GM08714 (cell line): ENCODE results near the gene TXN2.
"Not testable (repeated sequence)": the region's sequence is repeated elsewhere in the genome, so short reads cannot be mapped to it uniquely, and the experiment has no call there.

Experiments
- H3K4me3 ChIP-seq: fragments of 200-500 bp; sonication (Bioruptor generic); 2 replicates; pipeline ENCODE4 v1.5.1; 2014; ENCODE audit warnings: mild to moderate bottlenecking, low read length, inconsistent platforms
- ZNF274 ChIP-seq: IDR thresholded peaks from 2 replicates; pipeline ENCODE4 v1.6.1; 2012; ENCODE audit warnings: mild to moderate bottlenecking, low read depth, low read length

TXN2 gene

GRCh38 chr22:36439481-36440271, 41.8 kb downstream of the TXN2 start:
- TF ChIP-seq ZNF274, result no peak
- H3K4me3 ChIP-seq, result no peak overlapping the region

DNA sequence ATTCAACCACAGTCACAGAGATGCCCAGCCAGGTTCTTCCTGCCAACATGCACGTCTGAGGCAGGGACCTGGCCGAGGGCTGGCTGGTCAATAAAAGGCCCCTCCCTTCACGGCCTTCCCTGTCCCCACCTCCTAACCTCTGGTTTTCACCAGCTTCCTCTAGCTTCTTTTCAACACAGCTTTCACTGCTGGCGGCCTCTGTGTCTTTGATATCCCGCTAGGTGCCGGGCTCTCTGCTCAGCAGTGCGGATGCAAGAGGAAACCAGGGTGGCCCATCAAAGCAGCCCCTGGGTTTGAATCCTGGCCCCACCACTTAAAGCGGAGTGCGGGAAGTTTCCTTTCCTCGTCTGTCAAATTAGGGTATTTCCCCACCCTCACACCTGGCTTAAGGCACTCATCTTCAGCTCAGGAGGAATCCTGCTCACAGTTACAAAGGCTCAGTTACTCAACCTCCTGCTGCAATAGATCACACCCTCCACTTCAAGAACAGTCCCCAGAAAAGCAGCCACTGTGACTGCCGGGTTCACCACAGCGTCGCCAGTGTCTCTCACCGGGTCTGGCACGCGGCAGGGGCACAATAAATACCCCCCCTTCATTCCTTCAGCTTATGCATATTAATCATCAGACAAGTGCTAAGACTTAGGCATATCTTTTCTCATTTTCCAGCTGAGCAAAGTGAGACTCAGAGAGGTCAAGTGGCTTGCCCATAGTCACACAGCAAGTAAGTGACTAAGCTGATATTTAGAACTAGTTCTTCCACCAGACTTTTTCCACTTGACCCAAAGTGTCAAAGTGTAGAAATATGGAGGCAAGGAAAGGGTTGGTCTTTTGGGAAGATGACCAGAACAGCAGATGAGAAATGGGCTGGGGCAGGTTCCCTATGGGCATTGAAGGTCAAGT, 45.7 kb downstream of the TXN2 start:
- H3K4me3 ChIP-seq, result no peak overlapping the region; the same call in 1 of the 2 replicates
- TF ChIP-seq ZNF274, result no peak

GRCh38 chr22:36433318-36434231, 47.9 kb downstream of the TXN2 start:
- TF ChIP-seq ZNF274, result no peak
- no peak overlapping the region for H3K4me3 ChIP-seq

DNA sequence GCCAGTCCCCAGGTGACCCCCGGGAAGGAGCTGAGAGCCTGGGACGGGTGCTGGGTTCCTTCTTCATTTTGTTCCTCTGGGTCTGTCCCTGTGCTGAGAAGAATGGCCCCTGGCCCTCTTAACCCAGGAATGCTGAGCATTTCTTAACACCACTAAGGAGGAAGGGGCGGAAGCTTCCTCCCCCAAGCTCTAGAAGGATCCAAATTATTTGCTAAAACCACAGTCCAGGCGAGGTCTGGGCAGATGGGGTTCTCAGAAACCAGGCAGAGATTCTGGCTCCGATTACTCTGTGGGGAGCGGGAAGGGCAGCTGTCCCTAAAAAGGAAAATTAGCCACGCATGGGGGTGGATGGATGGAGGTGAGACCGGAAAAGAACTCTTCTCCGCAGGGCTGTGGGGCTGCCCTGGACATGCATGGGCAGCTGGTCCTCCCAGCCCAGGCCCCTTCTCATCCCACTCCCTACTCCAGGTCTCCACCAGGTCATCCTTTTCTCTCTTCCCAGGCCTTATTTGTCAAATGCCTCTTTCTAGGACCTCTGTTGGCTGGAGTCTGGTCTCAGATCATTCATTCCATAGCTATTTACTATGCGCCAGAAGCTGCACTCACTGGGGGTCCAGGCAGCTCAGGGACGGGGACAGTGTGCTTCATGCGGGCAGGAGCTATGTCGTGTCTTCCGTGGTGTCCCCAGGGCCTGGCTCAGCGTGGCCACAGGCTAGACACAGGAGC, 48.7 kb downstream of the TXN2 start:
- no peak for TF ChIP-seq ZNF274
- no peak overlapping the region for H3K4me3 ChIP-seq

GRCh38 chr22:36431977-36432376, 49.5 kb downstream of the TXN2 start:
- no peak overlapping the region for H3K4me3 ChIP-seq
- no peak for TF ChIP-seq ZNF274

- no peak for TF ChIP-seq ZNF274
- no peak overlapping the region for H3K4me3 ChIP-seq
Measured at GRCh38 chr22:36430863-36431262, 50.6 kb downstream of the TXN2 start.

DNA sequence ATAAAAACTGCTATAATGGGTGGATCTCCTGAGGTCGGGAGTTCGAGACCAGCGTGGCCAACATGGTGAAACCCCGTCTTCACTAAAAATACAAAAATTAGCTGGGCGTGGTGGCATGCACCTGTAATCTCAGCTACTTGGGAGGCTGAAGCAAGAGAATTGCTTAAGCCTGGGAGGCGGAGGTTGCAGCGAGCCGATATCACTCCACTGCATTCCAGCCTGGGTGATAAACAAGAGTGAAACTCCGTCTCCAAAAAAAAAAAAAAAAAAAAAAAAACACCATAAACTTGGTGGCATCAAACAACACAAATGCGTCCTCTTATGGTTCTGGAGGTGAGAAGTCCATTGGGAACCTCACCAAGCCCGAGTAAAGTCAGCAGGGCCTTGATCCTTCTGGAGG, 53.5 kb downstream of the TXN2 start:
- not testable (repeated sequence) for H3K4me3 ChIP-seq

DNA sequence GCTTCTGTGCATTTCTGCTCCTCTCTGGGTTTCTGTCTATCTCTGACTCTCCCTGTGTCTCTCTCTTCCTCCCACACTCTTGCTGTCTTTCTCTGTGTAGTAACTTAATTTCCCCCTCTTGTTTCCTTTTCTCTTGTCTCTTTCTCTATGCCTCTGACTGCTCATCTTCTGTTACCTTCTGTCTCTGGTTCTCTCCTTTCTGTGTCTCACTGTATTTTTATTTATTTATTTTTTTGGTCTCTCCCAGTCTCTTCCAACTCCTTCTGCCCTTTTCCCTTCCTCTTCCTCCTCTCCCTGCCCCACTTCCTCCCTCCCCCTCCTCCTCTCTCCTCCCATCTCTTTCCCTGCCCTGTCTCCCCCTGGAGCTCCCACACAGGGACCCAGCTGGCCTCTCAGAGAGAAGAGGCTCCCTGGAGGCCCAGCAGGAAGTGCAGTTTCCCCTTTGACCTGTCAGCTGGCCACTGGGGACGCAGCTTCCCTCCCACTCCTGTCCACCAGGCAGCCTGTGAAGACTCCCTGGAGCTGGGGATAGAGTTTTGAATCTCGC, 55.4 kb downstream of the TXN2 start:
- no peak overlapping the region for H3K4me3 ChIP-seq
- no peak for TF ChIP-seq ZNF274

GRCh38 chr22:36424901-36425579, 56.4 kb downstream of the TXN2 start:
- H3K4me3 ChIP-seq, result no peak overlapping the region
- no peak for TF ChIP-seq ZNF274

GRCh38 chr22:36424466-36424865, 57.0 kb downstream of the TXN2 start:
- not testable (repeated sequence) for H3K4me3 ChIP-seq

GRCh38 chr22:36423461-36424404, 57.7 kb downstream of the TXN2 start:
- no peak for TF ChIP-seq ZNF274
- no peak overlapping the region for H3K4me3 ChIP-seq
